ENCODE results near the gene PYURF.

The PYURF gene

DNA sequence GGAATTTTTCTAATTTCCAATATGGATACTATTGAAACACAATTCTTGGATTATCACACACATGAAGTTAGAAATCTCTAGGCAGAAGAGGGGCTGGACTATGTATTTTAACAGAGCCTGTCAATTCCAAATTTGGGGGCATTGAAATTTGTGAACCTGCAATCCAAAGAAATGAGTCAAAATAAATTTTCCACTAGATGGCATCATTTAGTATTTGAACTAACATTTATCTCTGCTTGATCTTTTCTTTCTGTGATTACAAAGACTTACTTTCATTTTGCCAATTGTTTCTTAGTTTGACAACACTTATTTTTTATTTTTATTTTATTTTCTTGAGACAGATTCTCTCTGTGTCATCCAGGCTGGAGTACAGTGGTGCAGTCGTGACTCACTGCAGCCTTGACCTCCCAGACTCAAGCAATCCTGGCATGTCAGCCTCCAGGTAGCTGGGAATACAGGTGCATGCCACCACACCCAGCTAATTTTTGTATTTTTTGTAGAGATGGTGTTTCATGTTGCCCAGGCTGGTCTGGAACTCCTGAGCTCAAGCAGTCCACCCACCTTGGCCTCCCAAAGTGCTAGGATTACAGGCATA is 2.7 kb upstream of the PYURF start:
- TF ChIP-seq, protein P1, sequence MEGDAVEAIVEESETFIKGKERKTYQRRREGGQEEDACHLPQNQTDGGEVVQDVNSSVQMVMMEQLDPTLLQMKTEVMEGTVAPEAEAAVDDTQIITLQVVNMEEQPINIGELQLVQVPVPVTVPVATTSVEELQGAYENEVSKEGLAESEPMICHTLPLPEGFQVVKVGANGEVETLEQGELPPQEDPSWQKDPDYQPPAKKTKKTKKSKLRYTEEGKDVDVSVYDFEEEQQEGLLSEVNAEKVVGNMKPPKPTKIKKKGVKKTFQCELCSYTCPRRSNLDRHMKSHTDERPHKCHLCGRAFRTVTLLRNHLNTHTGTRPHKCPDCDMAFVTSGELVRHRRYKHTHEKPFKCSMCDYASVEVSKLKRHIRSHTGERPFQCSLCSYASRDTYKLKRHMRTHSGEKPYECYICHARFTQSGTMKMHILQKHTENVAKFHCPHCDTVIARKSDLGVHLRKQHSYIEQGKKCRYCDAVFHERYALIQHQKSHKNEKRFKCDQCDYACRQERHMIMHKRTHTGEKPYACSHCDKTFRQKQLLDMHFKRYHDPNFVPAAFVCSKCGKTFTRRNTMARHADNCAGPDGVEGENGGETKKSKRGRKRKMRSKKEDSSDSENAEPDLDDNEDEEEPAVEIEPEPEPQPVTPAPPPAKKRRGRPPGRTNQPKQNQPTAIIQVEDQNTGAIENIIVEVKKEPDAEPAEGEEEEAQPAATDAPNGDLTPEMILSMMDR (conservative IDR thresholded peaks at IDR 0.05; ENCODE audit: control insufficient read depth, insufficient read depth, low read depth, low read length), result peak; percentile 24
- peak; percentile 34 for DNase-seq (ENCODE audit: low read depth)
- H3K4me3 ChIP-seq (ENCODE audit: control insufficient read depth, low read depth, low read length), result no peak overlapping the region

DNA sequence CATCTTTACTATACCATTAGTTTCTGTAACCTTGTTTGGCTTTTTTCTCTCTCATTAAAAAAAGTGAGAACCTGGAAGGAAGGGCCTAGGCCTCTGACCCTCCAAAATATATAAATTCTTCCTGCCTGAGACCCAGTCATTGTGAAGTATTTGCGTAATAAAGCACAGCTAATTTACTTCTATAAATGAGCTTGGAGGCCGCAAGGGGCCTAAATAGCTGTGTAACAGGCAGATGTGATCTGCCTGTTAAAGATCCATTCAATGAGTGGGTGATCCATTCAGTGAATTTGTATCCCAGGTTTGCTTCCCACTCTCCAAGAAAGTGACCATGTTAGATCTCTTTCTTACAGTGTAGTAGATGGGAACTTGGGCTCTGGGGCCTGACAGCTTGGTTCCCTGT is 595 bp upstream of the PYURF start:
- peak overlapping the region; percentile 91 for H3K4me3 ChIP-seq (ENCODE audit: control insufficient read depth, low read depth, low read length)
- DNase-seq (ENCODE audit: low read depth), result peak; percentile 37
- TF ChIP-seq, protein P1 (conservative IDR thresholded peaks at IDR 0.05; ENCODE audit: control insufficient read depth, insufficient read depth, low read depth, low read length), result no peak

DNA sequence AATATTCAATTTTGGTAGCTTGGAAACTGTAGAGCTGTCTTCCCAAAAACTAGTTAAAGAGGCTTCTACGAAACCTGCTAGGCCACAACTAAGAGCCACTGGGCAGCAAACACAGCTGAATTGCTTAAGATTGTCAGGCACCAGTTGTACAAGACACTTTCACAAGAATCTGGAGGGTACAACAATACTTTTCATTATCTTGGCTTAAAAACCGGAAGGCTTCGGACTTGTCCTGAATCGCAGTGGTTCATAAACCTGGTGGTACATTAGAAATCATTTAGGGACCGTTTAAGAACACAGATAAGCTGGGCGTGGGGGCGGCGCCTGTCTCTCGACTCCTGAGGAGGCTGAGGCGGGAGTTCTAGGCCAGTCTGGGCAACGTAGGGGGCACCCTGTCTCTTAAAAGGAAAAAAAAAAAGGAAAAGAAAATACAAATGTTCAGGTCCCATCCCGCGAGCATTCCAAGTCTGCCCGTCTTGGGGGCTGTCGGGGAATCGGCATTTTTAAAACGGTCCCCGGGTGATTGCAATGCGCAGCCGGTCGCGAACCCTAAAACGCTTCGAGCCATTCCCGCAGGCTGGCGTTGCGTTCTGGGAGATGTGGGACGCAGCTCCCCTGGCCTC is 763 bp downstream of the PYURF start:
- peak overlapping the region; percentile 91 for H3K4me3 ChIP-seq (ENCODE audit: control insufficient read depth, low read depth, low read length)
- TF ChIP-seq, protein P1 (conservative IDR thresholded peaks at IDR 0.05; ENCODE audit: control insufficient read depth, insufficient read depth, low read depth, low read length), result no peak
- DNase-seq (ENCODE audit: low read depth), result peak; percentile 41

DNA sequence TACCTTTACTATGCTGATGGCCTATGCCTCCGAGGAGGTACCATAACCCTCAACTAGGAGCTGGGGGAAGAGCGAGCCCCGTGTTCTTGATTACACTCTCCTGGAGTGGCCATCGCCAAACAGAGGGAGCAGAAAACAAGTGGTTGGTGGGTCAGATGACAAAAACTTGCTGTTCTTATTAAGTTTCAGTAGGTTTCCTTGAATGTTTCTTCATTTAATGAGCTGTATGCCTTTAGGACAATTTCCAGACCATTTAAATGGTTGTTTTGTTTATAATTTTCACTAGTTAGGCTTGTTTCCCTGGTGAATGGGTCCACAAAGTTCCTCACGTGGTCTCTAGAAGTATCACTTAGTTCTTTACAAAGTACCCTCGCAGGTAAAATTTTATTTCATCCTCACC is 4.7 kb downstream of the PYURF start:
- no peak for DNase-seq (ENCODE audit: low read depth)
- H3K4me3 ChIP-seq (ENCODE audit: control insufficient read depth, low read depth, low read length), result no peak overlapping the region
- TF ChIP-seq, protein P1 (conservative IDR thresholded peaks at IDR 0.05; ENCODE audit: control insufficient read depth, insufficient read depth, low read depth, low read length), result no peak

DNA sequence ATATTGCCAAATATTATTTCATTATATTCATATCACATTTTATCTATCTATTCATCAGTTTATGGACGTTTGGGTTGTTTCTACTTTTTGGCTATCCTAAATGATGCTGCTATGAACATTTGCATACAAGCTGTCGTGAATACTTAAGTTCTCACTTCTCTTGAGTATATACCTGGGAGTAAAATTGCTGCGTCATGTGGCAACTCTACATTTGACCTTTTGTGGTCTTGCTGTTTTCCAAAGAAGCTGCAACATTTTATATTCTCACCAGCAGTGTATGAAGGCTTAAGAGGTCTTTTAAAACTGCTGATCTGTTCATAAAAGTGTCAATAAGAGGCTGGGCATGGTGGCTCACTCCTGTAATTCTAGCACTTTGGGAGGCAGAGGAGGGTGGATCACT is 5.8 kb downstream of the PYURF start:
- TF ChIP-seq, protein P1 (conservative IDR thresholded peaks at IDR 0.05; ENCODE audit: control insufficient read depth, insufficient read depth, low read depth, low read length), result no peak
- DNase-seq (ENCODE audit: low read depth), result no peak
- H3K4me3 ChIP-seq (ENCODE audit: control insufficient read depth, low read depth, low read length), result no peak overlapping the region

DNA sequence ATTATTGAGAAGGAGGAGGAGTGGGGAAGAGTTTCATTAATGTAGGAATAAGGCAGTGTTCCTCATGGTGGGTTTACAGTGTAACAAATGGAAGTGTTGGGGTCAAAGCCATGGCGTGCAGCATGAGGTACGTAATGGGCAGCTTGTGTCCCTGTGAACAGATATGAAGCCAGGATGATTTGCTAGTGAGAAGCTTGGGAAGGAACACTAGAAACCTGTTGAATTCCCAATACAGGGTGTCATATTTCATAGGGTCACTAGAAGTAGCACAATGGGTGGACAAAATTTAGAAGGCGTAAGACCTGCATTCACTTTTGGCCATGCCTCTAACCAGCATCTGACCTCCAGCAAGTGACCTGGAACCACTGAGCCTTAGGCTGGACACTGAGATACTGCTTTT is 6.8 kb downstream of the PYURF start:
- DNase-seq (ENCODE audit: low read depth), result no peak
- no peak overlapping the region for H3K4me3 ChIP-seq (ENCODE audit: control insufficient read depth, low read depth, low read length)
- TF ChIP-seq, protein P1 (conservative IDR thresholded peaks at IDR 0.05; ENCODE audit: control insufficient read depth, insufficient read depth, low read depth, low read length), result no peak
